Breast epithelium (tissue), 4 donors: ENCODE measurements around the gene RP2. TPM values are rescaled to one million over a fixed set of nuclear protein-coding genes. Genes with fewer than 3 reads are reported as not detected.
A peak's percentile ranks its signal among the peaks of the same experiment; 100 is the strongest.

Experiments used
- DNase-seq, 2 donors: peaks; one replicate each; pipeline ENCODE4 v3.0.0-alpha.2; 2019; ENCODE audit warnings: low spot score in 2 of 2
- H3K27ac ChIP-seq, 2 donors: fragments of 200-600 bp; sonication (generic) in 1 of 2; one replicate each; pipeline ENCODE4 v1.5.1; 2016 to 2019; ENCODE audit warnings: mild to moderate bottlenecking in 1 of 2
- H3K27me3 ChIP-seq, 2 donors: fragments of 200-600 bp; sonication (generic) in 1 of 2; one replicate each; pipeline versions ENCODE4 v1.5.1 to v1.6.0; 2017 to 2019; ENCODE audit warnings: control low read depth in 1 of 2, mild to moderate bottlenecking in 1 of 2
- H3K36me3 ChIP-seq: fragments of 200-600 bp; one replicate; pipeline ENCODE4 v1.5.1; 2019
- H3K4me1 ChIP-seq, 2 donors: fragments of 200-600 bp; sonication (generic); one replicate each; pipeline ENCODE4 v1.5.1; 2016 to 2019; ENCODE audit warnings: control low read depth in 1 of 2
- H3K4me3 ChIP-seq, 3 donors: fragments of 200-600 bp; sonication (generic); 1 replicate in 2 of 3; 2 replicates in 1 of 3; pipeline ENCODE4 v1.5.1; 2016 to 2019; ENCODE audit warnings: mild to moderate bottlenecking in 3 of 3, moderate library complexity in 2 of 3
- H3K9me3 ChIP-seq, 2 donors: fragments of 200-600 bp; sonication (generic) in 1 of 2; one replicate each; pipeline ENCODE4 v1.5.1; 2016 to 2019; ENCODE audit warnings: control low read depth in 1 of 2
- CTCF ChIP-seq, 3 donors: fragments of 450-650 bp; IDR thresholded peaks; one replicate each; pipeline ENCODE4 v1.5.1; 2016 to 2017; ENCODE audit warnings: antibody characterized with exemption in 3 of 3, mild to moderate bottlenecking in 3 of 3, moderate library complexity in 3 of 3
- POLR2A ChIP-seq: fragments of 450-650 bp; IDR thresholded peaks from one replicate; pipeline ENCODE4 v1.6.1; 2016; ENCODE audit warnings: antibody characterized with exemption, mild to moderate bottlenecking, moderate library complexity
- POLR2AphosphoS5 ChIP-seq, 3 donors: sonication (generic); formaldehyde crosslinking; IDR thresholded peaks; one replicate each; pipeline ENCODE4 v1.6.1; 2017; ENCODE audit warnings: antibody characterized with exemption in 3 of 3
- intact Hi-C: fragments of 100-400 bp; cut with DNase I; formaldehyde crosslinking; loops from one replicate; pipeline ENCODE4 v1.15.1; 2023; ENCODE audit warnings: low total_unique reads
- total RNA-seq, 3 donors: library from RNA; depleted of rRNA; stranded (reverse); fragments of >200 nt; gene quantifications; one replicate each; pipeline ENCODE4 v1.1.0, GENCODE V29; 2016

Gene RP2
- total RNA-seq, 3 donors from 2014 or later: 11.8 to 13.8 (median 12.5) TPM

DNA sequence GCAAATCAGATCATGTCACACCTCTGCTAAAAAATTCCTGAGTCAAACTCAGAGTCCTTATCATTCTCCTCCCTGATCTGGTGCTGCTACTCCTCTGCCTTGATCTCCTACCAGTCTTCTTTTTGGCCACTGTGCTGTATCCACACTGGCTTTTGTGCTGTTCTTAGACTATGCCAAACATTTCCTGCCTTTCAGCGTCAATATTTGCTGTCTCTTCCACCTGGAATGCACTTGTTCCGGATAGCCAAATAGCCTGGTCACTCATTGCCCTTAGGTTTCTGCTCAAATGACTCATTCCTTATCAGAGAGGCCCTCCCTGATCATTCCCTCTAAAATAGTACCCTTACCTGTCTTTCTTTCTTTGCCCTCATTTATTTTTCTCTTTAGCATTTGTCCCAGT lies 24.4 kb upstream of the RP2 start:
- H3K9me3 ChIP-seq: peaks cover 0 to 12% of the 10 kb centered on the region in 2 donors
- no peaks in the 10 kb centered on the region for H3K36me3 ChIP-seq
- intact Hi-C loops: no loop called here
- no peak overlapping the region for H3K4me3 ChIP-seq
- H3K27ac ChIP-seq: no peak overlapping the region
- no peak for DNase-seq
- no peaks in the 10 kb centered on the region for H3K4me1 ChIP-seq
- TF ChIP-seq CTCF (IDR thresholded peaks at IDR 0.05) (no peak), POLR2A (no peak), POLR2AphosphoS5 (IDR thresholded peaks at IDR 0.05) (no peak)
- peaks cover 0 to 22% of the 10 kb centered on the region in 2 donors for H3K27me3 ChIP-seq

GRCh38 chrX:46814966-46815365 lies 21.9 kb upstream of the RP2 start:
- no peak overlapping the region for H3K27ac ChIP-seq
- TF ChIP-seq CTCF (IDR thresholded peaks at IDR 0.05): no peak
- TF ChIP-seq POLR2A: no peak
- TF ChIP-seq POLR2AphosphoS5 (IDR thresholded peaks at IDR 0.05): no peak
- H3K36me3 ChIP-seq: no peaks in the 10 kb centered on the region
- intact Hi-C loops: no loop called here
- peaks cover 0 to 34% of the 10 kb centered on the region in 2 donors for H3K27me3 ChIP-seq
- no peak overlapping the region for H3K4me3 ChIP-seq
- H3K4me1 ChIP-seq: no peaks in the 10 kb centered on the region
- H3K9me3 ChIP-seq: peaks cover 0 to 9% of the 10 kb centered on the region in 2 donors
- no peak for DNase-seq

GRCh38 chrX:46819136-46819535 lies 17.7 kb upstream of the RP2 start:
- no peak for TF ChIP-seq POLR2AphosphoS5 (IDR thresholded peaks at IDR 0.05)
- TF ChIP-seq POLR2A: no peak
- TF ChIP-seq CTCF (IDR thresholded peaks at IDR 0.05): no peak
- peak in 1 of 2 donors; percentile 35 for DNase-seq
- intact Hi-C loops: no loop called here
- Histone ChIP-seq H3K9me3 (no peaks in the 10 kb centered on the region), H3K4me1 (no peaks in the 10 kb centered on the region), H3K27me3 (peaks cover 0 to 21% of the 10 kb centered on the region in 2 donors), H3K36me3 (no peaks in the 10 kb centered on the region), H3K4me3 (no peak overlapping the region), H3K27ac (peak overlapping the region in 1 of 2 donors; percentile 61)

- H3K9me3 ChIP-seq: no peaks in the 10 kb centered on the region
- H3K27me3 ChIP-seq: peaks cover 0 to 21% of the 10 kb centered on the region in 2 donors
- H3K4me1 ChIP-seq: no peaks in the 10 kb centered on the region
- H3K36me3 ChIP-seq: no peaks in the 10 kb centered on the region
- no peak for DNase-seq
- intact Hi-C loops: no loop called here
- TF ChIP-seq CTCF (IDR thresholded peaks at IDR 0.05): no peak
- TF ChIP-seq POLR2A: no peak
- TF ChIP-seq POLR2AphosphoS5 (IDR thresholded peaks at IDR 0.05): no peak
- H3K27ac ChIP-seq: peak overlapping the region in 1 of 2 donors; percentile 61
- no peak overlapping the region for H3K4me3 ChIP-seq
Measured at GRCh38 chrX:46820391-46821100, 16.3 kb upstream of the RP2 start.

DNA sequence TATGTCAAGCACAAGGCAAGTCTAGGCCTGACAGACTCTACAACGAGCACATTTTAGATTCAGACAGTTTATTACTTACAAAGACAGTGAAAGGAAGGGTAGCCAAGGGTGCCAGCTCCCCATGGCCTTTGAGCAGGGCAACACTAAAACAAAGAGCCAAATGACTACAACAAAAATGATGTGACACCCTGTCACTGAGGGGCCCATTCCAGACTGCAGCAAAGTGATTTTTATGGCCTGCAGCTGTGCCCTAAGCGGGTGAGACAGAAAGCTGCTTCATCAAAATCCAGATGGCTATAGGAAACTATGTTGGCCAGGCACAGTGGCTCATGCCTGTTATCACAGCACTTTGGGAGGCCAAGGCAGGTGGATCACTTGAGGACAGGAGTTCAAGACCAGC lies 13.4 kb upstream of the RP2 start:
- Histone ChIP-seq H3K4me1 (no peaks in the 10 kb centered on the region), H3K4me3 (no peak overlapping the region), H3K27me3 (peaks cover 0 to 14% of the 10 kb centered on the region in 2 donors), H3K36me3 (no peaks in the 10 kb centered on the region), H3K27ac (no peak overlapping the region), H3K9me3 (no peaks in the 10 kb centered on the region)
- intact Hi-C loops: no loop called here
- no peak for DNase-seq
- TF ChIP-seq CTCF (IDR thresholded peaks at IDR 0.05) (no peak), POLR2A (no peak)
